T-helper 2 cell treated with Interferon-gamma antibody and Interleukin-4, amounts not matched to agents 5 μg/mL and 100 μg/mL, for 36 hours (primary cell): ENCODE data around the gene USP31.

ENCODE experiments used
- DNase-seq: peaks from one replicate; pipeline ENCODE4 v3.0.0; 2021; ENCODE audit warnings: low spot score
- H3K27ac Mint-ChIP-seq: one replicate; pipeline ENCODE4 v1.8.0; 2021; ENCODE audit warnings: mild to moderate bottlenecking, mixed read lengths
- H3K27me3 Mint-ChIP-seq: one replicate; pipeline ENCODE4 v1.8.0; 2021; ENCODE audit warnings: low read depth, mixed read lengths
- H3K36me3 Mint-ChIP-seq: one replicate; pipeline ENCODE4 v1.8.0; 2021; ENCODE audit warnings: low read depth, mixed read lengths
- H3K4me1 Mint-ChIP-seq: one replicate; pipeline ENCODE4 v1.8.0; 2021; ENCODE audit warnings: low read depth, mixed read lengths
- H3K4me3 Mint-ChIP-seq: one replicate; pipeline ENCODE4 v1.8.0; 2022; ENCODE audit warnings: mild to moderate bottlenecking, moderate library complexity, mixed read lengths
- H3K9me3 Mint-ChIP-seq: one replicate; pipeline ENCODE4 v1.8.0; 2021; ENCODE audit warnings: mixed read lengths

USP31 gene

DNA sequence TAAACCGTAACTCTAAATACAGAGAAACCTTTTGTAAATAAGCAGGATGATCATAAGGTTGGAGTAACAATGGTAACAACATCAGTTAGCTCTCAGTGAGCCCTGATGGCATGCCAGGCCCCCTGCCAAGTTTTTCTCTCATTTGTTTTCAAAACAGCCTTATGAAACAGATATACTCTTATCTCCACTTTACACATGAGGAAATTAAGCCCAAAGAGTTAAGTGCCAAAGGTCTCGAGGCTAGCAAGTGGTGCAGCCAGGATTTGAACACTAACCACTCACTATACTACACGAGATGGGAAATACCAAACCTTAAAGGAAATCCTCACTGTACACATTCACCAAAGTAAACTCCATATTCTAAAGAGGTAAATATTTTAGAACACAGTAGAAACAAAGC lies 15.0 kb downstream of the USP31 start:
- Mint-ChIP-seq H3K4me1 (peaks cover 13% of the 10 kb centered on the region), H3K4me3 (no peak overlapping the region), H3K27me3 (no peaks in the 10 kb centered on the region), H3K27ac (no peak overlapping the region), H3K36me3 (peaks cover 11% of the 10 kb centered on the region), H3K9me3 (peaks cover 33% of the 10 kb centered on the region)
- no peak for DNase-seq

DNA sequence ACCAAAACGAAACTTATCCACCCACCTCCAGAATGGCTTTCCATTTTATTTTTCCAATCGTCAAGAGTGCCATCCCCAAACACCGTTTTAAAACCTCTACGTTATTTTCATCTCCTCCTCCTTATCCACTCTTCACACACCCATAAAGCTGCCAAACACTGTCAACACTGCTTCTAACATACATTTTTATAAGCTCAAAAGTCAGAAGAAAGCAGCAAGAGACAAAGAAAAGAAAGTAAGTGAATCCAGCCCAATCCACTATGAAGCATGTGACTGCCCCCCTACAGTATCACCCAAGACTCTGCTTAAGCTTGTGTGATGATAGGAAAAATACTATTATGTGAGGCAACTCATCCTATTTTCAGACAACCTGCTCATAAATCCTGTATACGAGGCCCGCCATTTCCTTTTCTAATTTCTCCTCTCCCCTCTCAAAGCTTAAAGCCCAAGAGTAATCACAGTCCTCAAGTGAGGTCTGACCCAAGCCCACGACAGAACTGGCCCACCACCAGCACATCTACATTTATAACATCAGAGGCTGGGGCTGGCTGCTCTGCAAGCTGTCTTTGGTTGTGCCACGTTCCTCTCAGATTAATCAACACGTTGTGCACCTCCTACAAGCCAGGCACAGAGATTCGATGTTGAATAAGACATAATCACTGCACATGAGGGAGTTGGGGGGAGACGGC lies 16.3 kb downstream of the USP31 start:
- Mint-ChIP-seq H3K4me1 (peaks cover 13% of the 10 kb centered on the region), H3K27me3 (no peaks in the 10 kb centered on the region), H3K4me3 (no peak overlapping the region), H3K27ac (no peak overlapping the region), H3K9me3 (peaks cover 23% of the 10 kb centered on the region), H3K36me3 (peaks cover 6% of the 10 kb centered on the region)
- no peak for DNase-seq

DNA sequence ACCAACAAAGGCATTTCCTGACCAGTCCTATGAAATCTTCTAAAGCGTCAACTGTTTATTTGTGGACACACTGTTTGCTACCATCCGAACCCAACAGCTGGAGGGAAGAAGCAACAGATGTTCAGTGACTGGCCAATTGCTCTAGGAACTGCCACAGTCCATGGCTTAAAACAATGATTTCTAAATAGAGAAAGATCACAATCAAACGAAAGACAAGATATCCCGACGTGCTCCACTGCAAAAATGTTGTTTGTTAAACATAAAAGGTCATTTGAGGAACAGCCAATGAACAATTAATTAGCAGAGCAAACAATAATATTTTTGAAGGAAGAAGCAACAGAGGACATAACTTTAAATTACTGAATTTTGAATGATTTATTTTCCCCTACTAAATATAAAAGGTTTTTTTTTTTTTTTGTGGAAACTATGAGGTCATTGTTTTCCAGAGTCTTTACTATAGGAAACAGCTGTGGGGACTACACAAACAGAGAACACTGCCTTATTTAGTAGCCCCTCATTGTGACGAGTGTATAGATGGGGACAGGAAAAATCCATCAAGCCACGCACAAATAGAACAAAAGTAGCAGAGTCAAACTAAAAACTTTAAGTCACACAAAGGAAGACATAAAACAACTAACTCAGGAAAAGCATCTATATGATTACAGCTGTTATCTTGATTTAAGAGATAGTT lies 17.2 kb downstream of the USP31 start:
- H3K4me1 Mint-ChIP-seq, result peaks cover 13% of the 10 kb centered on the region
- DNase-seq, result no peak

DNA sequence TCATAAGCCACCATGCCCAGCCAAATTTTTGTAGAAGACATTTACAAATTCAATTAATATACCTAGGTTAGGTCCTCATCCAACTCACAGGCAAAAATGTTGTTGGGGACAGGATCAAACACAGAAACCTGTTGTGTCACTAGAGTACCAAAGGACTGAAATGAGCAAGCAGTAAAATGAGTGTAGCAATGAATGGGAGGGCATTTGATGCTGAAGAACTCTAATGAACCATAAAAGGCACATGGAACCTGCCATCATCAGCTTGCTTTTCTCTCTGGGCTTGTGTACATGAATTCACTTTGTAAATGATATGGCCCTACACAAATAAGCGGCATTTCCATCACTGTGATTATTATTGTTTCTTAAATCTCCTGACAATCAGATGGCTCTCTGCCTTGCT lies 17.8 kb downstream of the USP31 start:
- Mint-ChIP-seq H3K27ac (no peak overlapping the region), H3K27me3 (no peaks in the 10 kb centered on the region), H3K4me1 (peaks cover 13% of the 10 kb centered on the region), H3K4me3 (no peak overlapping the region), H3K9me3 (peaks cover 13% of the 10 kb centered on the region), H3K36me3 (peaks cover 3% of the 10 kb centered on the region)
- no peak for DNase-seq

More for the DNA sequence above, 17.2 kb downstream of the USP31 start:
- H3K4me3 Mint-ChIP-seq, result no peak overlapping the region
- H3K27me3 Mint-ChIP-seq, result no peaks in the 10 kb centered on the region
- peaks cover 5% of the 10 kb centered on the region for H3K36me3 Mint-ChIP-seq
- peaks cover 15% of the 10 kb centered on the region for H3K9me3 Mint-ChIP-seq
- no peak overlapping the region for H3K27ac Mint-ChIP-seq

DNA sequence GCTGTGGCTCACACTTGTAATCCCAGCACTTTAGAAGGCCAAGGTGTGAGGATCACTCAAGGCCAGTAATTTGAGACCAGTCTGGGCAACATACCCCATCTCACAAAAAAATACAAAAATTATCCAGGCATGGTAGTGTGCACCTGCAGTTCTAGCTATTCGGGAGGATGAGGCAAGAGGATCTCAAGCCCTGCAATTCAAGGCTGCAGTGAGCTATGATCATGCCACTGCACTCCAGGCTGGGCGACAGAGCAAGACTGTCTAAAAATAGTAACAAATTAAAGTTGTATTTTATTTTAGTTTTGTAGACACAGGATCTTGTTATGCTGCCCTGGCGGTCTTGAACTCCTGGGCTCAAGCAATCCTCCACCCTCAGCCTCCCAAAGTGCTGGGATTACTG lies 18.2 kb downstream of the USP31 start:
- H3K27ac Mint-ChIP-seq, result no peak overlapping the region
- H3K36me3 Mint-ChIP-seq, result peaks cover 3% of the 10 kb centered on the region
- peaks cover 11% of the 10 kb centered on the region for H3K9me3 Mint-ChIP-seq
- H3K4me1 Mint-ChIP-seq, result peaks cover 13% of the 10 kb centered on the region
- DNase-seq, result no peak
- no peak overlapping the region for H3K4me3 Mint-ChIP-seq
- no peaks in the 10 kb centered on the region for H3K27me3 Mint-ChIP-seq

DNA sequence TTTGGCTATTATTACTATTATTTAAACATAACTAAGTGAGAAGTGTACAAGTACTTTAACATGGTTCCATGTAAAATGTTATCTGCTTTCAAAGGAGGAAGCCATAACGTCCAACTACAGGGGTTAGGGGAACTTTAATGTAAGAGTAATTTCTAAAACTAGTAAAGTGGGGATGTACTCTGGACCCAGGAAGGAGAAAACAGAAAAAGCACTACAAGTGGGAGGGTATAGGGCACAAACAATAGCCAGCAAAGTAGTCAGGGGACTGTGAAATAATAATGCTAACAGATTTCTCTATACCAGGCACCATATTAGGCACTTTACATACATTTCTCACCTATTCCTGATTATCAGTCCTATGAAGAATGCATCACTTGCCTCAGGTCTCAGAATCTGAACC lies 19.6 kb downstream of the USP31 start:
- Mint-ChIP-seq H3K27me3 (no peaks in the 10 kb centered on the region), H3K27ac (no peak overlapping the region), H3K36me3 (no peaks in the 10 kb centered on the region), H3K4me3 (no peak overlapping the region), H3K9me3 (no peaks in the 10 kb centered on the region), H3K4me1 (peaks cover 13% of the 10 kb centered on the region)
- no peak for DNase-seq

DNA sequence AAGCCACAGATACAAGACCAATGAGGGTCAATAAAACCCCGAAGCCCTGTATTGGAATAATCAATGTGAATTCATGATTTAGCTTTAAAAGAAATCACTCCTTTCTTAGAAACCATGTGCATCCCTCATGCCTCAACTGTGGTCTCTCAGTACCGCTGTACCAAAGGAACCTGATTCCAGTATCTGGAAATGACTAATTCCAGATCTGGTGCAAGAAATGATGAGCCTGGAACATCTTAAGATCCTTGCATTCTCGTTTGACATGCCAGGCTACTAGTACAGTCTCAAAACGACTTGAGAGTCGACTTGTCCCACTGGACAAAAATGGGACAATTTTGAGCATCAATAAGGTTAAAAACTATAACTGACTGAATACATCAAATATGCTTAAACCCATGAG lies 21.2 kb downstream of the USP31 start:
- H3K27ac Mint-ChIP-seq, result no peak overlapping the region
- H3K36me3 Mint-ChIP-seq, result no peaks in the 10 kb centered on the region
- DNase-seq, result no peak
- H3K4me3 Mint-ChIP-seq, result no peak overlapping the region
- H3K27me3 Mint-ChIP-seq, result no peaks in the 10 kb centered on the region
- H3K4me1 Mint-ChIP-seq, result peaks cover 11% of the 10 kb centered on the region
- no peaks in the 10 kb centered on the region for H3K9me3 Mint-ChIP-seq

DNA sequence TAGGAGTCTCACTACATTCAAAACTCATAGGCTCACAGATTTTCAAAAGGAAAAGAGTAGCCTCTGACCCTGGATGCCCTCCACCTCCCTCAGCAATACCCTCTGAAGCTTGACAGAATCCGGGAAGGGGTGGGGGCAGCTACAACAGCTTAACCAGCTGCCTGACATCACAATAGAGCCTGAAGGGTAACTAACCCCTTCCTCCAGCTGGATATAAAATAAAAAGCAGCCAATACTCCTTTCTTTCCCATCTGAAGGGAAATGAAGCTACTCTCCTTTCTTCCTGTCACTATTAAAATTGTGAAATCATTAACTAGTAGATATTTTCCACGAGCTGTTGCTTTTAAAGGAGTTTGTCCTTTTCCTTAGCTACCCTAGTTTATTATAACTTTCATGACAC lies 24.0 kb downstream of the USP31 start:
- no peak overlapping the region for H3K27ac Mint-ChIP-seq
- DNase-seq, result no peak
- H3K4me1 Mint-ChIP-seq, result peaks cover 3% of the 10 kb centered on the region
- no peak overlapping the region for H3K4me3 Mint-ChIP-seq
- no peaks in the 10 kb centered on the region for H3K9me3 Mint-ChIP-seq
- H3K36me3 Mint-ChIP-seq, result no peaks in the 10 kb centered on the region
- H3K27me3 Mint-ChIP-seq, result no peaks in the 10 kb centered on the region

DNA sequence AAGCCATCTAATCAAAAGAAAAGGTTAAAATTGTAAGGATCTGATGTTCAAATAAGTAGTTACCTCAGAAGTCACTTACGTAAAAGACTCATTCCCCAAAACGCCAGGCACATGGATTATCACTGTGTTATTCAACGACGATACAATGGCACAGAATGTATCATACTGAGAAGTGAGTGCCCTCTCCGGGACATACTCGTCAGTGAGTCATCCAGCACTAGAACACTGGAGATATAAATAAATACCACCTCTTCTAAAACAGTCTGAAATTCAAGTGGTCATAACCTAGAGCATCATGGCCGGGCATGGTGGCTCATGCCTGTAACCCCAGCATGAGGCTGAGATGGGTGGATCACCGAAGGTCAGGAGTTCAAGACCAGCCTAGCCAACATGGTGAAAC lies 24.9 kb downstream of the USP31 start:
- no peaks in the 10 kb centered on the region for H3K36me3 Mint-ChIP-seq
- H3K27me3 Mint-ChIP-seq, result no peaks in the 10 kb centered on the region
- no peak overlapping the region for H3K27ac Mint-ChIP-seq
- peaks cover 3% of the 10 kb centered on the region for H3K4me1 Mint-ChIP-seq
- H3K4me3 Mint-ChIP-seq, result no peak overlapping the region
- no peaks in the 10 kb centered on the region for H3K9me3 Mint-ChIP-seq
- DNase-seq, result no peak

DNA sequence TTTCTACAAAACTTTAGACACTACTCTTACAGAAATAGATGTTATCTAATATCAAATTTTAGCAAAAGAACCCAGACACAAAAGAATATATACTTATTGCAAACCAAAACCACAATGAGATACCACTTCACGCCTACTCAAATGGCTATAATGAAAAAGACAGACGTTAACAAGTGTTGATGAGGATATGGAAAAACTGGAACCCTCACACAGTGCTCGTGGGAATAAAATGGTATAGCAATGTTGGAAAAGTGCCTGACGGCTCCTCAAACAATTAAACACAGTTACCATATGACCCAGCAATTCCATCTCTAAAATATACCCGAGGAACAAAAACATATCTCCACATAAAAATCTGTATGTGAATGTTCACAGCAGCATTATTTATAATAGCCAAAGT lies 27.1 kb downstream of the USP31 start:
- H3K9me3 Mint-ChIP-seq, result no peaks in the 10 kb centered on the region
- no peak overlapping the region for H3K27ac Mint-ChIP-seq
- no peaks in the 10 kb centered on the region for H3K27me3 Mint-ChIP-seq
- DNase-seq, result no peak
- peaks cover 3% of the 10 kb centered on the region for H3K4me1 Mint-ChIP-seq
- no peaks in the 10 kb centered on the region for H3K36me3 Mint-ChIP-seq
- no peak overlapping the region for H3K4me3 Mint-ChIP-seq

DNA sequence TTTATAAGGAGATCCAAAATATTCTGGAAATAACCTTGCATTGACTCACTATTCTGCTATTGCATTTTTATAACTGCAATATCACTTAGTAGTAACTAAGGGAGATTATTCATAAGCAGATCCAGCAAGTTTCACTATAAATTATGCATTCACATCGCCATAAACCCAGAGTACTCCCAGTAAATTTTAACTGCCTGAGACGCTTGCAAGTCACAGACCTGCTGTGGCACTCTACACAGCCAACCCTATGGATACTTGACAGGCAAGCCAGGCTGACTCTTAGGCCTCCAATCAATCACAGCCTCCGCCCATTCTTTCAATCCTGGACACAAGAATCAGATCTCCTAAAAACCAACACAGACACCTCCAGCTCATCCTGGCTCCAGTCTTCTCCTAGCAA lies 28.2 kb downstream of the USP31 start:
- no peak for DNase-seq
- no peaks in the 10 kb centered on the region for H3K36me3 Mint-ChIP-seq
- no peaks in the 10 kb centered on the region for H3K9me3 Mint-ChIP-seq
- no peak overlapping the region for H3K27ac Mint-ChIP-seq
- no peak overlapping the region for H3K4me3 Mint-ChIP-seq
- H3K27me3 Mint-ChIP-seq, result no peaks in the 10 kb centered on the region
- H3K4me1 Mint-ChIP-seq, result peaks cover 3% of the 10 kb centered on the region

DNA sequence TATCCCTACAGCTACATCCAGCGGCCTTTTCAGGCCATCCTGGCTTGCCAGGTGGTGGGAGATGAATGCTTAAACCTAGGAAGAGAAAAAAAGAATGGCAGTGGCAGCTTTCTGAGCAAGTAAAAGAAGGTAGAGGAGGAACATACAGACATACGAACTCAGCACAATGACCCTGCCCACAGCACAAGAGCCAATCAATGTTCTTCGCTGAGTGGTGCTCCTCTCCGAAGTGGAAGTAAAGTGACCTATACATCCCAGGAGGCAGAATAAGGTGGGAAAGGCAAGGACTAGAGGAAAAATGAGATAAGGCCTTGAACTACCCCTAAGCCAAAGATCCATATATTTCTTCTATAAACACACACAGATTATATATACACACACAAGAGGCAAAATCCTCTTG lies 28.7 kb downstream of the USP31 start:
- H3K27ac Mint-ChIP-seq, result no peak overlapping the region
- no peak overlapping the region for H3K4me3 Mint-ChIP-seq
- H3K4me1 Mint-ChIP-seq, result peaks cover 3% of the 10 kb centered on the region
- H3K9me3 Mint-ChIP-seq, result no peaks in the 10 kb centered on the region
- no peak for DNase-seq
- no peaks in the 10 kb centered on the region for H3K36me3 Mint-ChIP-seq
- H3K27me3 Mint-ChIP-seq, result no peaks in the 10 kb centered on the region

DNA sequence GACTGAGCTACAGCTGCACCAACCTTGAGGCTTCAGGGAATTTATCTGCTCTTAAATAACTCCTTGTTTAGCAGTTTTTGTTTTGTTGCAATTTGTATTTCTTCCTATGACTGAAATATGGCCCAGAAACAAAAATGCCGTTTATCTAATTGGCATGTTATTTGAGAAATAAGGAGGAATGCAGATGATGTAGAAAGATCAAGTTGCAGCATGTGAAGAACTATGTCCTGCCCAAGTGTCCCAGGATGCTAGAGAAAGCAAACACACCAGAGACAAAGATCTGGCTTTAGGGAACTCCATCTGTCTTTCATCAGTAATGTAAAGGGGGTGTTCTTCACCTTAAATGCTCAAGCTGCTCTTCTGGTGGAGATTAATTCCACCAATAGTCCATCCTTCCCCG lies 29.7 kb downstream of the USP31 start:
- Mint-ChIP-seq H3K4me3 (no peak overlapping the region), H3K36me3 (no peaks in the 10 kb centered on the region), H3K9me3 (no peaks in the 10 kb centered on the region), H3K4me1 (peaks cover 3% of the 10 kb centered on the region), H3K27me3 (no peaks in the 10 kb centered on the region), H3K27ac (no peak overlapping the region)
- no peak for DNase-seq

DNA sequence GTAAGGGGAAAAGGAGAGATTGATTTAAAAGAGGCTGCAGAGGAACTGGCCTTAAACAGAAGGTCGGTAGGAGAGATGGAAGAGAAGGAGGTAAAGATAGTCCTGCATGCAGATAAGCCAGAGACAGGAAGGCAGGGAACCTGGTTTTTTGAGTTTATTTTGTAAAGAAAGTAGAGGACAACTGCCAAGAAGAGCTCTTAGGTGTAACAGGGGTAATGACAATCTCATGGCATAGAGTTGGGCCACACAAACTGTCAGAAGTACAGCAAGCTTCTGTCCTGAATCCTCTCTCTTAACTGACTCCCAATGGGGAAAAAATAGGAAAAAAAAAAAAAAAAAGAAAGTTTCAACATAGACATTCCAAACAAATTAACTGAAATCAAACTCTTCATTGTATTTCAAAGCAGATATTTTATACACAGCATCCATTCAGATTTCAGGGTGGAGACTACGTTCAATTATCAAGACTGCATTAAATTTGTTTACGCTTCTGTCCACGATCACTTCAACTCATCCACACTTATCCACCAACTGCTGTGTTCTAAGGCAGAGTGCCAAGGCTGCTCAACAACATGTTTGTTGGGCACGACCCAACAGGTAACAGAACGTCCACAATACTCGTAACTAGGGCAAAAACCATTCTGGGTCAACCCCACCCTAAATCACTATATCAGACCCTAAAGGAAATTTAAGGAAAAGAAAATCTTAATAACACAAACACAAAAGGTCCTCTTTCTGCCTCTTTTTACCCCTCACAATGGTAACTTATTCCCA lies 34.9 kb downstream of the USP31 start:
- Mint-ChIP-seq H3K4me3 (no peak overlapping the region), H3K27ac (no peak overlapping the region), H3K9me3 (no peaks in the 10 kb centered on the region), H3K27me3 (no peaks in the 10 kb centered on the region), H3K4me1 (no peaks in the 10 kb centered on the region), H3K36me3 (no peaks in the 10 kb centered on the region)
- DNase-seq, result no peak
